Mesenchymal stem cell (in vitro differentiated cells and primary cell): ENCODE results near the gene PTBP2.

Experiments
- DNase-seq: peaks from one replicate; pipeline ENCODE4 v3.0.0-alpha.2; 2013
- H2AFZ ChIP-seq: one replicate; pipeline ENCODE4 v1.6.1; 2013; ENCODE audit warnings: low read depth, mild to moderate bottlenecking, control low read depth, inconsistent platforms, low read length, moderate library complexity
- H2AK5ac ChIP-seq: 2 replicates; pipeline ENCODE4 v1.6.1; 2013; ENCODE audit warnings: low read length, moderate library complexity, mild to moderate bottlenecking, inconsistent platforms; ENCODE audit not compliant: severe bottlenecking
- H2BK120ac ChIP-seq: one replicate; pipeline ENCODE4 v1.6.1; 2013; ENCODE audit warnings: low read depth, mild to moderate bottlenecking, inconsistent platforms, low read length, moderate library complexity
- H2BK12ac ChIP-seq, 2 experiments: one replicate each; pipeline ENCODE4 v1.6.1; 2013; ENCODE audit warnings: inconsistent platforms in 2 of 2, low read length in 2 of 2, mild to moderate bottlenecking in 2 of 2, moderate library complexity in 2 of 2, control low read depth in 1 of 2
- H2BK15ac ChIP-seq: one replicate; pipeline ENCODE4 v1.6.1; 2013; ENCODE audit warnings: mild to moderate bottlenecking, low read depth, inconsistent platforms; ENCODE audit not compliant: poor library complexity, severe bottlenecking
- H2BK5ac ChIP-seq: 2 replicates; pipeline ENCODE4 v1.6.1; 2013; ENCODE audit warnings: low read depth, mild to moderate bottlenecking, low read length, control low read depth, inconsistent platforms; ENCODE audit not compliant: poor library complexity, severe bottlenecking
- H3K14ac ChIP-seq, 2 experiments: one replicate each; pipeline ENCODE4 v1.6.1; 2013; ENCODE audit warnings: inconsistent platforms in 2 of 2, low read length in 2 of 2, control low read depth in 1 of 2, mild to moderate bottlenecking in 1 of 2, moderate library complexity in 1 of 2
- H3K18ac ChIP-seq, 2 experiments: one replicate each; pipeline ENCODE4 v1.6.1; 2013; ENCODE audit warnings: inconsistent platforms in 2 of 2, low read length in 2 of 2, control low read depth in 1 of 2, low read depth in 1 of 2, mild to moderate bottlenecking in 1 of 2
- H3K23ac ChIP-seq, 2 experiments: one replicate each; pipeline ENCODE4 v1.6.1; 2013; ENCODE audit warnings: inconsistent platforms in 2 of 2, low read length in 2 of 2, mild to moderate bottlenecking in 2 of 2, moderate library complexity in 2 of 2, control low read depth in 1 of 2
- H3K27ac ChIP-seq: 2 replicates; pipeline ENCODE4 v1.5.1; 2013; ENCODE audit warnings: mild to moderate bottlenecking, moderate library complexity, low read length, control low read depth, inconsistent platforms; ENCODE audit not compliant: poor library complexity, severe bottlenecking
- H3K27me3 ChIP-seq, 2 experiments: 2 replicates each; pipeline versions ENCODE4 v1.6.1 to v1.7.0; 2013; ENCODE audit warnings: low read length in 2 of 2, mild to moderate bottlenecking in 2 of 2, moderate library complexity in 2 of 2, control low read depth in 1 of 2, inconsistent platforms in 1 of 2; ENCODE audit not compliant: control insufficient read depth in 1 of 2, insufficient read depth in 1 of 2
- H3K36me3 ChIP-seq, 2 experiments: 2 replicates each; pipeline versions ENCODE4 v1.6.1 to v1.7.0; 2013; ENCODE audit warnings: low read length in 2 of 2, control low read depth in 1 of 2, inconsistent platforms in 1 of 2, low read depth in 1 of 2, mild to moderate bottlenecking in 1 of 2; ENCODE audit not compliant: insufficient read depth in 2 of 2, control insufficient read depth in 1 of 2
- H3K4ac ChIP-seq, 2 experiments: one replicate each; pipeline ENCODE4 v1.6.1; 2013; ENCODE audit warnings: inconsistent platforms in 2 of 2, low read length in 2 of 2, mild to moderate bottlenecking in 2 of 2, moderate library complexity in 2 of 2, control low read depth in 1 of 2, low read depth in 1 of 2
- H3K4me1 ChIP-seq: 2 replicates; pipeline ENCODE4 v1.6.1; 2013; ENCODE audit warnings: low read depth, low read length, control low read depth; ENCODE audit not compliant: control insufficient read depth, insufficient read depth
- H3K4me2 ChIP-seq: 2 replicates; pipeline ENCODE4 v1.6.1; 2013; ENCODE audit warnings: low read length, mild to moderate bottlenecking, inconsistent platforms; ENCODE audit not compliant: poor library complexity, severe bottlenecking
- H3K4me3 ChIP-seq, 2 experiments: 2 replicates each; pipeline versions ENCODE4 v1.5.1 to v1.7.0; 2013; ENCODE audit warnings: low read length in 2 of 2, mild to moderate bottlenecking in 2 of 2, control low read depth in 1 of 2, low read depth in 1 of 2; ENCODE audit not compliant: insufficient read depth in 1 of 2
- H3K79me1 ChIP-seq: replicated peaks from 2 replicates; pipeline ENCODE4 v1.6.1; 2013; ENCODE audit warnings: mild to moderate bottlenecking, control low read depth, low read length, inconsistent platforms; ENCODE audit not compliant: poor library complexity, severe bottlenecking
- H3K9ac ChIP-seq: 2 replicates; pipeline ENCODE4 v1.7.0; 2013; ENCODE audit warnings: mild to moderate bottlenecking, low read length, moderate library complexity
- H3K9me3 ChIP-seq: 2 replicates; pipeline ENCODE4 v1.7.0; 2013; ENCODE audit warnings: mild to moderate bottlenecking, low read length; ENCODE audit not compliant: control insufficient read depth
- H4K8ac ChIP-seq: one replicate; pipeline ENCODE4 v1.6.1; 2013; ENCODE audit warnings: inconsistent platforms, mild to moderate bottlenecking, low read length, moderate library complexity
- H4K91ac ChIP-seq: one replicate; pipeline ENCODE4 v1.6.1; 2013; ENCODE audit warnings: mild to moderate bottlenecking, low read length, inconsistent platforms
- WGBS: methylation state at CpG from one replicate; pipeline ENCODE4 v1.1.7; 2013; ENCODE audit warnings: mixed read lengths; 5-methylcytosine and 5-hydroxymethylcytosine counted together

PTBP2 gene

DNA sequence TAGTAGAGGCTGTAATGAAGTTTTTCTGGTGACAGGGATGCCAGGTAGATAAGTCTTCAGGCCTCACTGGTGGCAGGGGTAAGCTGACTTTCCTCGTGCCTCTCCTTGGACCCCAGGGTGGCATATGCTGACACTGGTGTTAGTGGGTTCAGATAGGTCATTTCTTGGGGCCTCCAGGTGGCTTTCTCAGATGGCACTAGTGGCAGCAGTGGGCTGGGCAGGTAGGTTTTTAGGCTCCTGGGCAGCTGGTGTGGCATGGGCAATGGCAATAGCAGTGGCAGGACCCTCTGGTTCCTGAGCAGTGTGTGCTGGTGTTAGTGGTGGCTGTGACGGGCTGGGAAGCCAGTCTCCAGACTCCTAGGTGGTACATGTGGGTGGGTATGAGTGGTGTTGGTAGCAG lies 140.3 kb downstream of the PTBP2 start:
- Histone ChIP-seq H3K23ac (peak overlapping the region in 1 of 2 experiments; percentile 18), H2AFZ (no peak overlapping the region), H3K14ac (peak overlapping the region in 1 of 2 experiments; percentile 87), H2BK12ac (peak overlapping the region; percentile 40 to 80), H3K4ac (peak overlapping the region in 1 of 2 experiments; percentile 47), H4K91ac (no peak overlapping the region), H4K8ac (peak overlapping the region; percentile 22), H3K9ac (no peak overlapping the region), H3K79me1 (no peaks in the 10 kb centered on the region), H2BK15ac (no peak overlapping the region), H3K27ac (no peak overlapping the region), H3K9me3 (peaks cover 5% of the 10 kb centered on the region), H2AK5ac (no peak overlapping the region), H3K4me1 (no peaks in the 10 kb centered on the region), H3K27me3 (no peaks in the 10 kb centered on the region), H3K18ac (peak overlapping the region in 1 of 2 experiments; percentile 78), H2BK120ac (no peak overlapping the region), H3K4me3 (no peak overlapping the region), H3K4me2 (no peak overlapping the region), H2BK5ac (no peak overlapping the region), H3K36me3 (peaks cover 0 to 3% of the 10 kb centered on the region in 2 experiments)
- 98% methylated on average over 2 of the region's 2 CpGs for WGBS
- no peak for DNase-seq

DNA sequence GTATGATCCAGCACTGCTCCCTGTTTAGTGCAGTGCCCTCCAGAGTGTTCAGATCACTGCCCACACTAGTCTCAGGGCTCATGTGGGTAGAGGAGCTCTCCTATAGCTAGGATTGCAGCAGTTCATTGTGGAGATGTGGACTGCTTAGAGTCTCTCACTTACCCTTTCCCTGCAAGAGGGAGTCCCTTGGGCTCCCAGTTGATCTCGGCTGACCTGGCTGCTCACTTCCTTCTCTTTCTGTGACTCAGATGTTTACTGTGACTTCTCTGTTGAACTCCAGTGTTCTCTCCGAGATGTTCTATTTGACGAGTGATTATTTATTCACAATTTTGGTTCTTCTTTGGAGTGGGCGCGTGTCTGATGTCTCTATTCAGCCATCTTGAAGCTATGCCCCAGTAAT lies 141.9 kb downstream of the PTBP2 start:
- Histone ChIP-seq H3K23ac (no peak overlapping the region), H2BK5ac (no peak overlapping the region), H4K91ac (peak overlapping the region; percentile 67), H3K14ac (peak overlapping the region in 1 of 2 experiments; percentile 93), H2BK120ac (peak overlapping the region; percentile 39), H3K9me3 (peaks cover 5% of the 10 kb centered on the region), H3K4ac (peak overlapping the region in 1 of 2 experiments; percentile 60), H2BK12ac (peak overlapping the region in 1 of 2 experiments; percentile 26), H3K27ac (no peak overlapping the region), H3K4me2 (no peak overlapping the region), H3K36me3 (peaks cover 0 to 3% of the 10 kb centered on the region in 2 experiments), H2AFZ (no peak overlapping the region), H3K4me1 (no peaks in the 10 kb centered on the region), H3K79me1 (no peaks in the 10 kb centered on the region), H3K18ac (peak overlapping the region; percentile 83 to 97), H3K9ac (peak overlapping the region; percentile 30), H3K27me3 (no peaks in the 10 kb centered on the region), H4K8ac (peak overlapping the region; percentile 10), H2BK15ac (no peak overlapping the region), H3K4me3 (peak overlapping the region in 1 of 2 experiments; percentile 19), H2AK5ac (no peak overlapping the region)
- DNase-seq = peak; percentile 63
- 40% methylated on average over 3 of the region's 5 CpGs for WGBS
